K562 (cell line): ENCODE measurements around the gene RAB40B. TPM values are rescaled to one million over a fixed set of nuclear protein-coding genes. Genes with fewer than 3 reads are reported as not detected.
A peak's percentile ranks its signal among the peaks of the same experiment; 100 is the strongest.

ENCODE experiments used
- JUND ChIP-seq, 2 experiments: IDR thresholded peaks; 2 replicates in 1 of 2; 3 replicates in 1 of 2; pipeline ENCODE4 v1.6.1; 2011; ENCODE audit warnings: borderline replicate concordance in 2 of 2, low read depth in 2 of 2, low read length in 2 of 2, improper control_type of control experiment in 1 of 2, missing biosample characterization in 1 of 2, missing genetic modification characterization in 1 of 2, missing genetic modification reagents in 1 of 2
- KDM5B ChIP-seq: fragments of 200-600 bp; sonication (generic); IDR thresholded peaks from 2 replicates; pipeline ENCODE4 v1.6.1; 2012; ENCODE audit warnings: low read depth, mild to moderate bottlenecking, moderate library complexity, low read length, control low read depth, inconsistent platforms; ENCODE audit not compliant: insufficient replicate concordance
- NFYB ChIP-seq: IDR thresholded peaks from 2 replicates; pipeline ENCODE4 v1.6.1; 2011; ENCODE audit warnings: mild to moderate bottlenecking, moderate library complexity; ENCODE audit not compliant: insufficient read length; ENCODE audit errors: extremely low read depth
- SP2 ChIP-seq: IDR thresholded peaks from 2 replicates; pipeline ENCODE4 v1.6.1; 2011; ENCODE audit warnings: mild to moderate bottlenecking, low read depth, low read length, moderate library complexity; ENCODE audit not compliant: poor library complexity, severe bottlenecking; ENCODE audit errors: extremely low read depth
- ZBTB49 ChIP-seq: sonication (generic); formaldehyde crosslinking; IDR thresholded peaks from 2 replicates; pipeline ENCODE4 v1.8.0; 2022; ENCODE audit warnings: missing genetic modification reagents, mild to moderate bottlenecking, borderline replicate concordance
- ZFX ChIP-seq: sonication (generic); formaldehyde crosslinking; IDR thresholded peaks from 2 replicates; pipeline ENCODE4 v1.8.0; 2022; ENCODE audit warnings: mild to moderate bottlenecking, missing genetic modification reagents, moderate library complexity
- ZNF324 ChIP-seq: fragments of 250-450 bp; sonication (Bioruptor Pico); IDR thresholded peaks from 2 replicates; pipeline ENCODE4 v1.4.0; 2020; ENCODE audit warnings: mild to moderate bottlenecking
- ZNF398 ChIP-seq: fragments of 250-450 bp; sonication (Bioruptor Pico); IDR thresholded peaks from 2 replicates; pipeline ENCODE4 v1.8.0; 2021; ENCODE audit warnings: moderate library complexity, mild to moderate bottlenecking, inconsistent platforms
- ZNF592 ChIP-seq: fragments of 450-650 bp; IDR thresholded peaks from 2 replicates; pipeline ENCODE4 v1.6.1; 2017; ENCODE audit warnings: antibody characterized with exemption, mild to moderate bottlenecking
- ZNF740 ChIP-seq, 3 experiments: fragments of 200-800 bp in 1 of 3; sonication (Bioruptor generic) in 1 of 3; sonication (generic) in 1 of 3; formaldehyde crosslinking in 1 of 3; IDR thresholded peaks; 2 replicates each; pipeline versions ENCODE4 v1.6.1 to v1.8.0; 2016 to 2022; ENCODE audit warnings: mild to moderate bottlenecking in 2 of 3, missing compliant biosample characterization in 2 of 3, missing genetic modification characterization in 2 of 3, missing genetic modification reagents in 1 of 3
- polyA plus RNA-seq, 8 experiments: library from polyadenylated mRNA; depleted of rRNA in 4 of 8; stranded (reverse) in 5 of 8; unstranded in 3 of 8; fragments of >200 nt; fragmentation: Nextera tagmentation in 2 of 8; fragmentation: Illumina TruSeq in 1 of 8; extraction: Ambion mirVana in 2 of 8; extraction: Trizol in 1 of 8; gene quantifications; 2 replicates each; pipeline versions ENCODE4 v1.2.1 to v1.2.3, GENCODE V29; 2011 to 2014; ENCODE audit warnings: inconsistent platforms in 1 of 8, missing spikeins in 1 of 8
- total RNA-seq, 7 experiments: library from RNA; depleted of rRNA in 6 of 7; stranded (reverse); fragments of >200 nt in 6 of 7; fragmentation: Illumina TruSeq in 2 of 7; extraction: Trizol in 2 of 7; gene quantifications; 2 replicates each; pipeline versions ENCODE4 v1.2.1 to v1.2.3, GENCODE V29; 2011 to 2021; ENCODE audit warnings: low replicate concordance in 1 of 7

The RAB40B gene
- total and polyA plus RNA-seq, 9 of the 15 experiments (the other 6 are each of a cell fraction or from before 2014, with no cell fraction given), result 0.13 to 4.6 (median 1.4) TPM

GRCh38 chr17:82698065-82698973, at the start of gene RAB40B (continued):
- TF ChIP-seq ZNF398, result no peak
- TF ChIP-seq ZBTB49 (CRISPR knock-in tag), result no peak
- peak; percentile 48; the same call in 1 of the 2 replicates for TF ChIP-seq ZFX (CRISPR knock-in tag)
- peak; percentile 48 for TF ChIP-seq KDM5B
- 0 out of 2 replicates have a peak, but pooled peaks have one; percentile 6 for TF ChIP-seq JUND (IDR thresholded peaks at IDR 0.05; ENCODE audit: borderline replicate concordance, low read depth, low read length)
- no peak for TF ChIP-seq JUND (tag; IDR thresholded peaks at IDR 0.05; ENCODE audit: borderline replicate concordance, low read depth, low read length)
- TF ChIP-seq ZNF740 (CRISPR knock-in tag; IDR thresholded peaks at IDR 0.05), result peak; percentile 84; the same call in 1 of the 2 replicates
- TF ChIP-seq ZNF740 (tag; IDR thresholded peaks at IDR 0.05), result peak in 1 of 2 experiments; percentile 45; a peak in 1 of 4 replicates
- no peak for TF ChIP-seq ZNF324 (CRISPR knock-in tag)
- peak; percentile 86 for TF ChIP-seq NFYB
- TF ChIP-seq SP2, result peak; percentile 89
- no peak for TF ChIP-seq ZNF592
